LNCaP clone FGC (cell line): ENCODE measurements around the gene METTL24.

Experiments used
- DNase-seq: peaks from one replicate; pipeline ENCODE4 v3.0.0-alpha.2; 2011; ENCODE audit warnings: low read depth
- H3K4me3 ChIP-seq: 2 replicates; pipeline ENCODE4 v1.5.1; 2011; ENCODE audit warnings: mild to moderate bottlenecking, low read depth, low read length, control low read depth
- CTCF ChIP-seq: IDR thresholded peaks from 2 replicates; pipeline ENCODE4 v1.5.1; 2012; ENCODE audit warnings: mild to moderate bottlenecking; ENCODE audit not compliant: control insufficient read depth, insufficient read depth; ENCODE audit errors: extremely low read depth

Gene METTL24

GRCh38 chr6:110232450-110232849, 125.7 kb downstream of the METTL24 start:
- no peak overlapping the region for H3K4me3 ChIP-seq
- TF ChIP-seq CTCF: no peak
- no peak for DNase-seq

- DNase-seq: no peak
- H3K4me3 ChIP-seq: no peak overlapping the region
- no peak for TF ChIP-seq CTCF
Measured at GRCh38 chr6:110226261-110226660, 131.9 kb downstream of the METTL24 start.

GRCh38 chr6:110221738-110222137, 136.4 kb downstream of the METTL24 start:
- no peak overlapping the region for H3K4me3 ChIP-seq
- TF ChIP-seq CTCF: no peak
- DNase-seq: no peak

- H3K4me3 ChIP-seq: no peak overlapping the region
- DNase-seq: no peak
- no peak for TF ChIP-seq CTCF
Measured at GRCh38 chr6:110217266-110217665, 140.9 kb downstream of the METTL24 start.

- no peak for DNase-seq
- no peak for TF ChIP-seq CTCF
Measured at GRCh38 chr6:110216140-110216539, 142.0 kb downstream of the METTL24 start.

GRCh38 chr6:110214338-110214737, 143.8 kb downstream of the METTL24 start:
- no peak overlapping the region for H3K4me3 ChIP-seq
- DNase-seq: no peak
- TF ChIP-seq CTCF: no peak

More at GRCh38 chr6:110216140-110216539, 142.0 kb downstream of the METTL24 start:
- no peak overlapping the region for H3K4me3 ChIP-seq

- H3K4me3 ChIP-seq: no peak overlapping the region
- TF ChIP-seq CTCF: no peak
- DNase-seq: no peak
Measured at GRCh38 chr6:110211753-110212152, 146.4 kb downstream of the METTL24 start.
